ENCODE data around the gene SREBF1. TPM values are rescaled to one million over a fixed set of nuclear protein-coding genes. Genes with fewer than 3 reads are reported as not detected.

The SREBF1 gene
- total RNA-seq, 5 donors from 2014 or later (not counting 1 experiment from before 2014, with no cell fraction given), result 24.6 to 279 (median 38.9) TPM

DNA sequence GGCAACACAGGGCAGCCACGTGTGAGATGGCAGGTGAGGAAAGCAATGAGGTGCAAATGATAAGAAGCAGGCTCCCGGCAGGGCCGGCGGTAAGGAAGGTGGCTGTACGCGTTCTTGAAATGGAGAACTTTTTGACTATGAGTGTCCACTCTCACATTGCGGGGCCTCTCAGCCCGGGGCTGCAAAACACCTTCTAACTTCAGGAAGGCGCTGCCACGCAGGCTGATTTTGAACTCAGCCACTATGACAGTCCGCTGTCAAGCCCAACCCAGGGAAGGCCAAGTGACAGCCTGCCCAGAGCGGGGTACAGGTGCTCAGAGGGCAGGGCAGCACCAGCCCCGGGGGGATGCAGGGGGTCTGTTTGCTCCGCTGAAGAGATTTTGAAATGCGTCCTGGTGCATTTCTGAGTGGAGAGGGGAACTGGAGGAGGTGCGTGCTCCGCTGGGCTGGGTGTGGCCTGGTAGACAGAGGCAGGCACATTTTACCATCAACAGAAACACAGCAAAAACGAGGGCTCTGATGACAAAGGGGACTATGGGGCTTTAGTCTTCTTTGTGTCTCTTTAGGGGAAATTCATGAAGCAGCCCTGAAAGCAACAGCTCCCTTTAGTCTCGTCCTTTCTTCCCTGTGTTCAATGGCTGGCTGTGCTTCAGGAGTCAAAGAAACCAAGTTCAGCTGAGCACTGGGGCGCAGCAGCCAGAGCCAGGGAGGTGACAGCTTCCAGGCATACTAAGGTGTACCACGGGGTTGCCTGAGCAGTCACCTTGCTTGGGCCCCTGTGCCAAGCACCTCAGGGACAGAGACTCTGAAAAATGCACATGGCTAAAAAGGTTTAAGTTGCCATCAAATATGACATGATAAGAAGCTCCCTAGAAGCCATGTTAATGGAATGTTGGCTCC lies 14.6 kb upstream of the SREBF1 start:
- peak overlapping the region; percentile 93 for H3K27ac ChIP-seq (ENCODE audit: low read length)
- Mint-ChIP-seq H3K27me3 (no peaks in the 10 kb centered on the region), H3K27ac (peak overlapping the region; percentile 97), H3K4me3 (peak overlapping the region in 2 of 3 donors; percentile 36 to 76), H3K4me1 (peaks cover 82% of the 10 kb centered on the region in 3 donors), H3K36me3 (peaks cover 5% of the 10 kb centered on the region), H3K9me3 (no peaks in the 10 kb centered on the region)
- peaks cover 3 to 11% of the 10 kb centered on the region in 2 donors for H3K36me3 ChIP-seq (ENCODE audit: control insufficient read depth in 2 of 2, extremely low read depth in 1 of 2, insufficient read depth in 1 of 2, low read length in 1 of 2)
- H3K9me3 ChIP-seq, result no peaks in the 10 kb centered on the region
- H3K4me3 ChIP-seq (ENCODE audit: control insufficient read depth in 1 of 2, extremely low read depth in 1 of 2, low read length in 1 of 2), result no peak overlapping the region
- peaks cover 47 to 83% of the 10 kb centered on the region in 2 experiments for H3K4me1 ChIP-seq (ENCODE audit: control insufficient read depth in 1 of 2, extremely low read depth in 1 of 2, insufficient read depth in 2 of 2, low read length in 2 of 2)
- ATAC-seq (replicated peaks in 1 of 4) (peak in 1 of 4 experiments; percentile 15), DNase-seq (peak in 1 of 35 experiments; percentile 42)
- ChIA-PET POLR2A (interaction anchor here (0.6 to 3.2 kb wide), 3 partner anchors 14 to 37 kb away, joined by 3 to 25 read pairs (median 6); partner anchors contain the start of gene SREBF1 (in 1 of the 2)), CTCF (interaction anchor here in 1 of 2 donors (0.6 to 0.7 kb wide), 2 partner anchors 16 to 24 kb away, joined by 3 to 5 read pairs; no protein-coding TSS in a partner anchor)
- WGBS (ENCODE audit: insufficient coverage), result 78% methylated on average over 11 of the region's 21 CpGs
- H3K27me3 ChIP-seq (replicated peaks in 1 of 2; ENCODE audit: control insufficient read depth in 2 of 2, extremely low read depth in 1 of 2, insufficient read depth in 2 of 2, low read length in 1 of 2), result no peaks in the 10 kb centered on the region

DNA sequence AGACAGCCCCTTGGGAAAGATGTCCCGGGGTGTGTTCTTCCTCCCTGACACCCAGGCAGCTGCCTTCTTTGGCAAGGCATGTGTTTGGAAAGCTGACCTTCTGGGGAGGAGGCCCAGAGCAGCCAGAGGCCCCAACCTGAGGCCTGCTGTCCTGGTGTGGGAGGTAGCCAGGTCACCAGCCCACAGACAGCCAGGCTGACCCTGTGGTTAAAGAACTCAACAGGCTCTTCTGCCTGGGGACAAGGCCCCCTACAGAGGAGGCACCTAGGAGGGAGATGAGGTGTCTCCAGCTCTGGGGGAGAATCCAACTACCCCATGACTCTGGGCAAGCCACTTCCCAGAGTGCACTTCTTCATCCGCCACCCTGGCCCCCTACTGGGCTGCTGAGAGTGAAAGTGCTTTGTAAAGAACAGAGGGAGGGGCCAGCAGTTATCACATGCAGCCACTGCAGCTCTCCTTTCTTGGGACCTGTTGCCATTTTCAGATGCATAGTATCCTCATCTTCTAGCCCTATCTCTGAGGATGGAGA lies 13.1 kb upstream of the SREBF1 start:
- H3K27ac Mint-ChIP-seq, result peak overlapping the region; percentile 97
- no CpG with 5 or more reads among the region's 2 CpGs for WGBS (ENCODE audit: insufficient coverage)
- peaks cover 74 to 78% (median 76%) of the 10 kb centered on the region in 3 donors for H3K4me1 Mint-ChIP-seq
- no peaks in the 10 kb centered on the region for H3K9me3 Mint-ChIP-seq
- H3K36me3 Mint-ChIP-seq, result peaks cover 5% of the 10 kb centered on the region
- Histone ChIP-seq H3K4me3 (ENCODE audit: control insufficient read depth in 1 of 2, extremely low read depth in 1 of 2, low read length in 1 of 2) (no peak overlapping the region), H3K4me1 (ENCODE audit: control insufficient read depth in 1 of 2, extremely low read depth in 1 of 2, insufficient read depth in 2 of 2, low read length in 2 of 2) (peaks cover 43 to 71% of the 10 kb centered on the region in 2 experiments), H3K27me3 (replicated peaks in 1 of 2; ENCODE audit: control insufficient read depth in 2 of 2, extremely low read depth in 1 of 2, insufficient read depth in 2 of 2, low read length in 1 of 2) (no peaks in the 10 kb centered on the region), H3K9me3 (no peaks in the 10 kb centered on the region), H3K36me3 (ENCODE audit: control insufficient read depth in 2 of 2, extremely low read depth in 1 of 2, insufficient read depth in 1 of 2, low read length in 1 of 2) (peaks cover 3 to 14% of the 10 kb centered on the region in 2 donors), H3K27ac (ENCODE audit: low read length) (peak overlapping the region; percentile 93)
- H3K27me3 Mint-ChIP-seq, result no peaks in the 10 kb centered on the region
- ChIA-PET CTCF (interaction anchor here in 1 of 2 donors (1.1 to 1.9 kb wide), 4 partner anchors 9 to 13 kb away, joined by 4 to 16 read pairs (median 6); partner anchors contain the start of gene SREBF1), POLR2A (interaction anchor here (0.7 to 3.2 kb wide), 6 partner anchors 9 to 122 kb away, joined by 3 to 25 read pairs (median 3); partner anchors contain the start of gene SREBF1 (in 1 of the 2))
- DNase-seq (peak; percentile 33 to 84 (median 73)), ATAC-seq (replicated peaks in 1 of 4) (peak; percentile 36 to 68 (median 50))
- H3K4me3 Mint-ChIP-seq, result peak overlapping the region in 2 of 3 donors; percentile 14 to 76

DNA sequence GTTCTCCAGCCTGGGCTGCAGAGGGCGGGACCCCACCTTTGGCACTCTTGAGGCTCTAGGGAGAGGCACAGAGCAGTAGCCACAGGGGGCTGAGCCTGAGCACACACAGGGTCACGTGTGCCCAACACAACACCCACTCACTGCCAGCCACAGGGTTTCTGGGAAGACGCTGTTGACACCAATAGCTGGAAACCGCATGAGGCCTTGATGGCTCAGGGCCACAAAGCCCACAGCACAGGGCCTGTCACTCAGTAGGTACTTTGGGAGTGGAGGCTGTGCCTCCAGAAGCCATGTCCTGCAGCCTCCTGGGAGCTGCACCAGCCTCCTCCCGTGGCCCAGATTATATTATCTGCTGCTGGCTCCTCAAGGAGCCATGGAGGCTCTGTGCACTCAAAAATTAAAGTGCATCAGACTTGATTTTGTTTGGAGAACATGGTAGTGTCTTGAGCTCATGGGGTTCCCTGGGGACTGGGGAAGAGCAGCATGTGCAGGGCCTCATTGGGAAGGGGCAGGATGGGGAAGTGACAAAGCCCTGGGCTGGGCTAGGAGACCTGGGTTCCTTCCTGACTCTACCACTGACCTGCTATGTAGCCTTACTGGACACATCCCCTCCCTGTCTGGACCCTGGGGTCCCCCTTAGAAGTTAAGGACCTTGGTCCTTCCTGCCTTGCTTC lies 12.5 kb upstream of the SREBF1 start:
- ChIA-PET POLR2A (interaction anchor here (0.6 to 3.2 kb wide), 7 partner anchors 9 to 166 kb away, joined by 3 to 25 read pairs (median 3); partner anchors contain the start of gene SREBF1 (in 1 of the 2)), CTCF (interaction anchor here (0.5 to 1.9 kb wide), 6 partner anchors 8 to 85 kb away, joined by 3 to 16 read pairs (median 5); partner anchors contain the start of gene SREBF1 (in 1 of the 2))
- Histone ChIP-seq H3K27ac (ENCODE audit: low read length) (peak overlapping the region; percentile 93), H3K9me3 (no peaks in the 10 kb centered on the region), H3K4me1 (ENCODE audit: control insufficient read depth in 1 of 2, extremely low read depth in 1 of 2, insufficient read depth in 2 of 2, low read length in 2 of 2) (peaks cover 43 to 69% of the 10 kb centered on the region in 2 experiments), H3K36me3 (ENCODE audit: control insufficient read depth in 2 of 2, extremely low read depth in 1 of 2, insufficient read depth in 1 of 2, low read length in 1 of 2) (peaks cover 3 to 14% of the 10 kb centered on the region in 2 donors), H3K4me3 (ENCODE audit: control insufficient read depth in 1 of 2, extremely low read depth in 1 of 2, low read length in 1 of 2) (no peak overlapping the region), H3K27me3 (replicated peaks in 1 of 2; ENCODE audit: control insufficient read depth in 2 of 2, extremely low read depth in 1 of 2, insufficient read depth in 2 of 2, low read length in 1 of 2) (no peaks in the 10 kb centered on the region)
- DNase-seq, result peak; percentile 48 to 90 (median 81)
- ATAC-seq (replicated peaks in 1 of 4), result peak; percentile 92 to 96 (median 94)
- H3K27ac Mint-ChIP-seq, result peak overlapping the region; percentile 97
- H3K27me3 Mint-ChIP-seq, result no peaks in the 10 kb centered on the region
- 0% methylated on average over 3 of the region's 5 CpGs for WGBS (ENCODE audit: insufficient coverage)
- H3K4me3 Mint-ChIP-seq, result peak overlapping the region in 2 of 3 donors; percentile 34 to 76
- peaks cover 5% of the 10 kb centered on the region for H3K36me3 Mint-ChIP-seq
- peaks cover 69 to 74% (median 74%) of the 10 kb centered on the region in 3 donors for H3K4me1 Mint-ChIP-seq
- H3K9me3 Mint-ChIP-seq, result no peaks in the 10 kb centered on the region

DNA sequence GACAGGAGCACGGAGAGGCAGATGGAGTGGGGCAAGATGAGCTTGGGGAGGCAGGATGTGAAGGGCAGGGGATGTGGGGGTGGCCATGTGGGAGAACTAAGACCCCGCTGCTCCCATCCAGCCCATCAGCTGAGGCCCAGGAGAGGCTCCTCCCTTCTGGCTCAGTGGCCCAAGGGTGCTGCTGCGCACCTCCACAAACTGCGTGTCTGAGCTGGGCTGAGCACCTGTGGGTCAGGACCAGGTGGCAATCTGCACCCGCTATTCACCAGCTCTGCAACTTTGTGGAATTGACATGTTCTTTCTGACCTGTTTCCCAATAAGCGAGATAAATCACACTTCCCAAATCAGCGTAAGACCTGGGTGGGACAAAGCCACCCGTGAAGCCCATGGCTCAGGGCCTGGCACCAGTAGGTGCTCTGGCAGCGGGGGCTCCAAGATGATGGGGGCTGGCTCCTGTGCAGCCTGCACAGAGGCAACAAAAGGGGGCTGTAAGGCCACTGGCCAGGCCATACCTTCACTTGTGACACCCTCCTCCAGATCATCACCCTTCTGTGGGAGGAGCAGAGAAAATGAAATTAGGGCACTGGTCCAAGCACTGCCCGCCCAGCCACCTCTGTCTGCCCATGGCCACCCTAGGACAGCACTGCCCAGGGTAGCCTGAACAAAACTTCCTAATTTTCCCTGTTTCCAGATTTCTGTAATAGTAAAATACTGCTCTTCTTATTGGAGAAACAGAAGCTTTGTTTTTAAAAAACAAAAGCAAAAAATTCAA lies 11.7 kb upstream of the SREBF1 start:
- Mint-ChIP-seq H3K36me3 (peaks cover 5% of the 10 kb centered on the region), H3K4me3 (peak overlapping the region in 2 of 3 donors; percentile 34 to 76), H3K27ac (peak overlapping the region; percentile 97), H3K27me3 (no peaks in the 10 kb centered on the region), H3K9me3 (no peaks in the 10 kb centered on the region), H3K4me1 (peaks cover 66 to 68% (median 67%) of the 10 kb centered on the region in 3 donors)
- H3K4me3 ChIP-seq (ENCODE audit: control insufficient read depth in 1 of 2, extremely low read depth in 1 of 2, low read length in 1 of 2), result no peak overlapping the region
- H3K9me3 ChIP-seq, result no peaks in the 10 kb centered on the region
- peaks cover 43 to 63% of the 10 kb centered on the region in 2 experiments for H3K4me1 ChIP-seq (ENCODE audit: control insufficient read depth in 1 of 2, extremely low read depth in 1 of 2, insufficient read depth in 2 of 2, low read length in 2 of 2)
- ChIA-PET CTCF (interaction anchor here in 1 of 2 donors (0.5 to 1.9 kb wide), 3 partner anchors 10 to 37 kb away, joined by 3 to 16 read pairs (median 6); partner anchors contain the start of gene SREBF1), POLR2A (interaction anchor here (0.6 to 3.2 kb wide), 5 partner anchors 12 to 165 kb away, joined by 3 to 25 read pairs (median 3); partner anchors contain the start of gene SREBF1 (in 2 of the 2))
- 95% methylated on average over 8 of the region's 10 CpGs for WGBS (ENCODE audit: insufficient coverage)
- H3K36me3 ChIP-seq (ENCODE audit: control insufficient read depth in 2 of 2, extremely low read depth in 1 of 2, insufficient read depth in 1 of 2, low read length in 1 of 2), result peaks cover under 1 to 14% of the 10 kb centered on the region in 2 donors
- H3K27ac ChIP-seq (ENCODE audit: low read length), result peak overlapping the region; percentile 93
- no peaks in the 10 kb centered on the region for H3K27me3 ChIP-seq (replicated peaks in 1 of 2; ENCODE audit: control insufficient read depth in 2 of 2, extremely low read depth in 1 of 2, insufficient read depth in 2 of 2, low read length in 1 of 2)
- ATAC-seq (replicated peaks in 1 of 4) (no peak), DNase-seq (no peak)

DNA sequence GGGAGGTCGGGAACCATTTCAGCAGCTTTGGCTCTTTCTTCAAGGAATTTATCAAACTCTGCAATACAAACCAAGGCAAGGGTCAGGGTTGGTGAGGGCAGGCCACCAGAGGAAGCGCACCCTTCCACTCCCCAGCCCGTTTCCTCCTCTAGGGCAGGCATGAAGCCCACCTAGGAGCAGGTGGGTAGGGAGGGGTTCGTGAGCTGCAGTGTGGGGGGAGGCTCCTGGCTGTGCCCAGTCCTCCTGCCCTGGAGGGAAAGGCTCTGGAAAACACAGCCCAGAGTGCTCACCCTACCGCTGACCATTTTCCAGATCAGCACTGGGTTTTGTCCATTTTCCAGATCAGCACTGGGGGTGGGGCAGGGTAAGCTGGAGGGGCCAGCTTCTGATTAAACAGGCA lies 10.9 kb upstream of the SREBF1 start:
- peak overlapping the region; percentile 97 for H3K27ac Mint-ChIP-seq
- ChIA-PET CTCF (no interaction called here), POLR2A (interaction anchor here (0.7 to 3.2 kb wide), 3 partner anchors 11 kb away, joined by 4 to 25 read pairs (median 6); partner anchors contain the start of gene SREBF1 (in 2 of the 2))
- peaks cover 5% of the 10 kb centered on the region for H3K36me3 Mint-ChIP-seq
- H3K27me3 Mint-ChIP-seq, result no peaks in the 10 kb centered on the region
- H3K4me1 ChIP-seq (ENCODE audit: control insufficient read depth in 1 of 2, extremely low read depth in 1 of 2, insufficient read depth in 2 of 2, low read length in 2 of 2), result peaks cover 43 to 61% of the 10 kb centered on the region in 2 experiments
- H3K4me3 Mint-ChIP-seq, result peak overlapping the region in 1 of 3 donors; percentile 76
- no peaks in the 10 kb centered on the region for H3K27me3 ChIP-seq (replicated peaks in 1 of 2; ENCODE audit: control insufficient read depth in 2 of 2, extremely low read depth in 1 of 2, insufficient read depth in 2 of 2, low read length in 1 of 2)
- H3K9me3 Mint-ChIP-seq, result no peaks in the 10 kb centered on the region
- 86% methylated on average over 1 of the region's 5 CpGs for WGBS (ENCODE audit: insufficient coverage)
- peaks cover 60 to 63% (median 60%) of the 10 kb centered on the region in 3 donors for H3K4me1 Mint-ChIP-seq
- H3K36me3 ChIP-seq (ENCODE audit: control insufficient read depth in 2 of 2, extremely low read depth in 1 of 2, insufficient read depth in 1 of 2, low read length in 1 of 2), result peaks cover 0 to 14% of the 10 kb centered on the region in 2 donors
- DNase-seq, result no peak
- no peak overlapping the region for H3K4me3 ChIP-seq (ENCODE audit: control insufficient read depth in 1 of 2, extremely low read depth in 1 of 2, low read length in 1 of 2)
- H3K9me3 ChIP-seq, result no peaks in the 10 kb centered on the region
- no peak for ATAC-seq (replicated peaks in 1 of 4)
- H3K27ac ChIP-seq (ENCODE audit: low read length), result peak overlapping the region; percentile 93

Data from T-cell (primary cell).